Neural cell (in vitro differentiated cells): ENCODE data around the gene MRPL52.

Experiments used
- CTCF ChIP-seq: fragments of 450-650 bp; IDR thresholded peaks from 2 replicates; pipeline ENCODE4 v1.5.1; 2014; ENCODE audit warnings: antibody characterized with exemption, mild to moderate bottlenecking, moderate library complexity; ENCODE audit not compliant: poor library complexity, severe bottlenecking
- EZH2 ChIP-seq: fragments of 200-600, 300-800 bp; shearing (Covaris generic), sonication (generic); IDR thresholded peaks from 2 replicates; pipeline ENCODE4 v1.6.1; 2014; ENCODE audit warnings: antibody characterized with exemption, low read length, borderline replicate concordance, mild to moderate bottlenecking; ENCODE audit not compliant: insufficient read depth, poor library complexity, severe bottlenecking
- MXI1 ChIP-seq: fragments of 450-650 bp; conservative IDR thresholded peaks from 2 replicates; pipeline ENCODE4 v1.6.1; 2014; ENCODE audit warnings: antibody characterized with exemption, mild to moderate bottlenecking; ENCODE audit not compliant: poor library complexity, severe bottlenecking
- RAD21 ChIP-seq: fragments of 450-650 bp; conservative IDR thresholded peaks from 2 replicates; pipeline ENCODE4 v1.6.1; 2014; ENCODE audit warnings: antibody characterized with exemption, mild to moderate bottlenecking, moderate library complexity

- TF ChIP-seq EZH2, result no peak
- TF ChIP-seq CTCF, result no peak
- TF ChIP-seq RAD21, result no peak
- no peak for TF ChIP-seq MXI1
These were observed 14.6 kb upstream of the MRPL52 start, which contains the start of gene SLC7A7 for GRCh38 chr14:22814941-22815713.
